HG02588 (cell line): ENCODE data around the gene ARHGEF19.

Source experiments
- ATAC-seq: cut with Tn5 transposase; IDR thresholded peaks from one replicate; pipeline ENCODE4 v1.9.1; 2021; ENCODE audit warnings: mild to moderate bottlenecking, moderate library complexity; ENCODE audit not compliant: unreplicated experiment

The ARHGEF19 gene

GRCh38 chr1:16184557-16185303, 27.7 kb downstream of the ARHGEF19 start:
- no peak for ATAC-seq

- no peak for ATAC-seq
Measured at GRCh38 chr1:16183765-16184556, 28.5 kb downstream of the ARHGEF19 start.

- ATAC-seq, result no peak
Measured at GRCh38 chr1:16183179-16183578, 29.3 kb downstream of the ARHGEF19 start.

GRCh38 chr1:16181887-16182719, 30.3 kb downstream of the ARHGEF19 start:
- ATAC-seq, result no peak

- ATAC-seq, result no peak
Measured at GRCh38 chr1:16180291-16180824, 32.1 kb downstream of the ARHGEF19 start.

- no peak for ATAC-seq
Measured at GRCh38 chr1:16178596-16179497, 33.6 kb downstream of the ARHGEF19 start.

- ATAC-seq, result no peak
Measured at GRCh38 chr1:16177306-16177705, 35.1 kb downstream of the ARHGEF19 start.

GRCh38 chr1:16176653-16177052, 35.8 kb downstream of the ARHGEF19 start:
- ATAC-seq, result no peak

- ATAC-seq, result no peak
Measured at GRCh38 chr1:16175610-16176553, 36.6 kb downstream of the ARHGEF19 start.

GRCh38 chr1:16174886-16175598, 37.4 kb downstream of the ARHGEF19 start:
- ATAC-seq, result no peak

GRCh38 chr1:16174261-16174868, 38.1 kb downstream of the ARHGEF19 start:
- ATAC-seq, result no peak

GRCh38 chr1:16173447-16174260, 38.8 kb downstream of the ARHGEF19 start:
- no peak for ATAC-seq

- ATAC-seq, result no peak
Measured at GRCh38 chr1:16172964-16173446, 39.4 kb downstream of the ARHGEF19 start.

GRCh38 chr1:16172218-16172830, 40.1 kb downstream of the ARHGEF19 start:
- ATAC-seq, result no peak

- no peak for ATAC-seq
Measured at GRCh38 chr1:16171314-16172151, 40.9 kb downstream of the ARHGEF19 start.

- ATAC-seq, result no peak
Measured at GRCh38 chr1:16170283-16170673, 42.2 kb downstream of the ARHGEF19 start.
